ENCODE data around the gene AMHR2.
"Not testable (repeated sequence)": the region's sequence is repeated elsewhere in the genome, so short reads cannot be mapped to it uniquely, and the experiment has no call there.

AMHR2 gene

GRCh38 chr12:53414756-53415417, 8.8 kb upstream of the AMHR2 start:
- no peak for DNase-seq (ENCODE audit: extremely low read depth in 1 of 2, low read depth in 1 of 2)

GRCh38 chr12:53415752-53416389, 7.8 kb upstream of the AMHR2 start:
- DNase-seq (ENCODE audit: extremely low read depth in 1 of 2, low read depth in 1 of 2): not testable (repeated sequence)

DNA sequence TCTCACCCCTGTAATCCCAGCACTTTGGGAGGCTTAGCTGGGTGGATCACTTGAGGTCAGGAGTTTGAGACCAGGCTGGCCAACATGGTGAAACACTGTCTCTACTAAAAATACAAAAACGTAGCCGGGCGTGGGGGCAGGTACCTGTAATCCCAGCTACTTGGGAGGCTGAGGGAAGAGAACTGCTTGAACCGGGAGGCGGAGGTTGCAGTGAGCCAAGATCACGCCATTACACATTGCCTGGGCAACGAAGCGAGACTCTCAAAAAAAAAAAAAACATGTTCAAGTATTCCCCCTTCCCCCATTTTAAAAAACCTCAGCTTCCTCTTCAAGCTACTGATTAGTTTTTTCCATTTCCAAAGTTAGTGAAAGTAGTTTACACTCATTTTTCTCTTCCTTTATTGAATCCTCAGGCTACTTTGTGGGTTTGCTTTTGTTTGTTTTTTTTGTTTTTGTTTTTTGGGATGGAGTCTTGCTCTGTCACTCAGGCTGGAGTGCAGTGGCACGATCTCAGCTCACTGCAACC, 6.3 kb upstream of the AMHR2 start:
- not testable (repeated sequence) for DNase-seq (ENCODE audit: extremely low read depth in 1 of 2, low read depth in 1 of 2)

DNA sequence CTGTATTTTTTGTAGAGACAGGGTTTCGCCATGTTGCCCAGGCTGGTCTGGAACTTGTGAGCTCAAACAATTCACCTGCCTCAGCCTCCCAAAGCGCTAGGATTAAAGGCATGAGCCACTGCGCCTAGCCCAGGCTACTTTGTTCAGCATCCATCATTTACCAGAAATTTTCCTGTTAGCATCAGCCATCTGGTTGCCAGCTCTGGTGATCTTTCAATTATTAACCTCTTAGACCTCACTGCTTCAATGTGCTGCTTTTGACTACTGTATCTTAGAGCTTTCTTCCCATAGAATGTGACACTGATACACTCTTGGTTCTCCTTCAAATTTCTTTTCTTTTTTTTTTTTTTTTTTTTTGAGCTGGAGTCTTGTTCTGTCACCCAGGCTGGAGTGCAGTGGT, 5.4 kb upstream of the AMHR2 start:
- DNase-seq (ENCODE audit: extremely low read depth in 1 of 2, low read depth in 1 of 2): no peak

- DNase-seq (ENCODE audit: extremely low read depth in 1 of 2, low read depth in 1 of 2): no peak
These were observed 3.9 kb upstream of the AMHR2 start for GRCh38 chr12:53419756-53420155.

- not testable (repeated sequence) for DNase-seq (ENCODE audit: extremely low read depth in 1 of 2, low read depth in 1 of 2)
These were observed 1.4 kb upstream of the AMHR2 start for GRCh38 chr12:53422247-53422646.

GRCh38 chr12:53424626-53425514, 1.2 kb downstream of the AMHR2 start:
- no peak for DNase-seq (ENCODE audit: extremely low read depth in 1 of 2, low read depth in 1 of 2)

DNA sequence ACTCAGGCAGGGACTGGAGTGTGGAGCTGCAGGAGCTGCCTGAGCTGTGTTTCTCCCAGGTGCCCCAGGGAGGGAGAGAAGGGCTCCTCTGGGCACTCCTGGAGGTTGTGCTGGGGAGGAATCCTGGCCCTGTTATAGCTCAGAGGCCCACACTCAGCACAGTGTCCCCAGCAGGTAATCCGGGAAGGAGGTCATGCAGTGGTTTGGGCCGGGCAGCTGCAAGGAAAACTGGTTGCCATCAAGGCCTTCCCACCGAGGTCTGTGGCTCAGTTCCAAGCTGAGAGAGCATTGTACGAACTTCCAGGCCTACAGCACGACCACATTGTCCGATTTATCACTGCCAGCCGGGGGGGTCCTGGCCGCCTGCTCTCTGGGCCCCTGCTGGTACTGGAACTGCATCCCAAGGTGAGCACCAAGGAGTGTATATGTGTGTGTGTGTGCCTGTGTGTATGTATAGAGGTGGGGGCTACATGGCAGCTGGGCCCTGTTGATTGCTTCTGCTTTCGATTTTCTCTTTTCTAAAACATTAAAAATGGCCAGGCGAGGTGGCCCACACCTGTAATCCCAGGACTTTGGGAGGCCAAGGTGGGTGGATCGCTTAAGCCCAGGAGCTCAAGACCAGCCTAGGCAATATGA, 2.0 kb downstream of the AMHR2 start:
- no peak for DNase-seq (ENCODE audit: extremely low read depth in 1 of 2, low read depth in 1 of 2)

DNA sequence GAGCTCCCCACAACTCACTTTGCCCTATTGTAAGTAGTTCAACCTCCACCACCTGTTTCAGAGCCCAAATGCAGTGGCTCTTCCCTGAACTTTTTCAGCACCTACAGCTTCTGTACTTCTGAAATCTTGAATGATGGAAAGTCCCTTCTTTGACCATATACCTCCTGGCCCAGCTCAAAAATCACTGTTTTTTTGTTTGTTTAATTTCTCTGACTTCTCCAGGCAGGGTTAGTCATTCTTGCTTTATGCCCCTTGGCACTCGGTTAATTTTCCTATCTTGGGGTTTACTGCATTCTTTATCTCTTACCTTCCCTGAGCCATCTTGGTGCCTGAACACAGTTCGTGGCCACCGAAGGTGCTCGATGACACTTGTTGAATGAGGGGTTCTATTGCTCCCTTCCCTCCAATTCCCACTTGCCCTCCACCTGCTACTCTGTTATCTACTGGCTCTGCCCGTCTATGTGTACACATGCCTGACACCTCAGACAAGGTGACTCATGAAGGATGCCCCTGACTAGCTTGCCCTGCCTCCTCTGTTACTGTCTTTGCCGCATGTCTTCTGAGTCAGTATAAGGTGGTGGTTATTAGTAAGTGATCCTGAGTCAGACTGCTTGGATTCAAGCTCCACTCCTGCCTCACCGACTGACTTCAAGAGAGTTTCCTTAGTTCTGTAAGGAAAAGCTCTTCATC, 4.4 kb downstream of the AMHR2 start:
- DNase-seq (ENCODE audit: extremely low read depth in 1 of 2, low read depth in 1 of 2): no peak

GRCh38 chr12:53428741-53429140, 5.1 kb downstream of the AMHR2 start:
- DNase-seq (ENCODE audit: extremely low read depth in 1 of 2, low read depth in 1 of 2): no peak

DNA sequence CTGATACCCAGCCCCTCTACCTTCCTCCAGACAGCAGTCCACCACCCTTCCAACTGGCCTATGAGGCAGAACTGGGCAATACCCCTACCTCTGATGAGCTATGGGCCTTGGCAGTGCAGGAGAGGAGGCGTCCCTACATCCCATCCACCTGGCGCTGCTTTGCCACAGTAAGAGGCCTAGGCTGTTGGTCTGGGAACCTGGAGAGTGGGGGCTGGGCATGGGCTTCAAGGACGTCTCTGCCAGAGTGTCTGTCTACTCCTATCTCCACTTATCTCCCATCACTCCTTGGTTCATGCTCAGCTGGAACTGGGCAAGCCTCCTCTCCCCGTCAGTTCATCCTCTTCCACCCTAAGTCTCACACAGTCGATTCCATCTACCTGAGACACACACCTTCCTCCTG, 6.5 kb downstream of the AMHR2 start:
- no peak for DNase-seq (ENCODE audit: extremely low read depth in 1 of 2, low read depth in 1 of 2)

GRCh38 chr12:53431187-53431586, 7.5 kb downstream of the AMHR2 start:
- DNase-seq (ENCODE audit: extremely low read depth in 1 of 2, low read depth in 1 of 2): no peak

DNA sequence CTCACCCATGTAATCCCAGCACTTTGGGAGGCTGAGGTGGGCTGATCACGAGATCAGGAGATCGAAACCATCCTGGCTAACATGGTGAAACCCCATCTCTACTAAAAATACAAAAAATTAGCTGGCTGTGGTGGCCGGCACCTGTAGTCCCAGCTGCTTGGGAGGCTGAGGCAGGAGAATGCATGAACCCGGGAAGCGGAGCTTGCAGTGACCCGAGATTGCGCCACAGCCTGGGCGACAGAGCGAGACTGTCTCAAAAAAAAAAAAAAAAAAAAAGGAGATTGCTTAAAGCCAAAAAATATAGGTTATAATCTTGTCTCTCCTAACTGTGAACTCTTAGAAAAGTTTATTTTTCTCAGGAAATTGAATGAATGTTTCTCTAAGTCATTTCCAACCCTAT, 11.7 kb downstream of the AMHR2 start:
- not testable (repeated sequence) for DNase-seq (ENCODE audit: extremely low read depth in 1 of 2, low read depth in 1 of 2)

DNA sequence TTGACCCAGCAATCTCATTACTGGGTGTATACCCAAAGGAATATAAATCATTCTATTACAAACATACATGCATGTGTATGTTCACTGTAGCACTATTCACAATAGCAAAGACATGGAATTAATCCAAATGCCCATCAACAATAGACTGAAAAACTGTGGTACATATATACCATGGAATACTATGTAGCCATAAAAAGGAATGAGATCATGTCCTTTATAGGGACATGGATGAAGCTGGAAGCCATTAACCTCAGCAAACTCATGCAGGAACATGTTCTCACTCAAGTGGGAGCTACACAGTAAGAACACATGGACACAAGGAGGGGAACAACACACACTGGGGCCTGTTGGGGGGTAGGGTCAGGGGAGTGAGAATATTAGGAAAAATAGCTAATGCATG, 15.9 kb downstream of the AMHR2 start:
- DNase-seq (ENCODE audit: extremely low read depth in 1 of 2, low read depth in 1 of 2): not testable (repeated sequence)

DNA sequence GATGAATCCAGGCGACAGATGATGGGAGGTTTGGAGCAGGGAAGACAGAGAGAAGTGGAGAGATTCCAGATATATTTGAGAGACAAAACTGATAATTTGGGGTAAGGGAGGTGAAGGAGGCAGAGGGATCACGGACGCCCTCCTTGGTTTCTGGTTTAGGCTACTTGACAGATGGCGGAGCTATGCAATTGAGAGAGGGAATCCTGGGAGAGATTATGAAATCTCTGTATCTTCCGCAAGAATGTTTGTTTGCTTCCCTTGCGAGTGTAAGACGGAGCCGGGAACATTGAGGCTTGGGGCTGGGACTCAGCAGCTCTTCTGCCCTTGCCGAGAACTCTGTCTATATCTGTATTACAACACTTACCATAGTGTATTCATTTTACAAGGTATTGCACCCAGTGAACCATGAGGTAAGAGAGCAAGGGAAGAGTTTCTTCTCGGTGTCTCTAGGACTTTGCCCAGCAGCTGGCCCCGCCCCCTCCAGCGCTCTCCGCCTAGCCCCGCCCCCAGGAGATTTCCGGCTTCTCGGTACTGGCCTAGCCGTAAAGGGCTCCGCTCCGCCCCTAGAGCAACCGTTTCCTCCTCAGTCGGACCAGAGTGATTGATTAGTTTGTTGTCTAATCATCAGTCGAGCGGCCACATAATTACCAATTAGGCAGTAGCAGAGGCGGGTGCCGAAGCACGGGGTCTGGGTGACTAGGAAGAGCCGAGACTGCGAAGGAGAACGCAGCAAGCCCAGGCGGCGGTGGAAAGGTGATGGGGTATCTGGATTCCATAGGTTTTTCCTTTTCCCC, 17.6 kb downstream of the AMHR2 start, which contains the start of gene PRR13:
Gene PRR13, plus strand, starts transcription at position 695 of the 794 bp plus-strand sequence. CDS start 981 bp downstream, outside the sequence.
- DNase-seq (ENCODE audit: extremely low read depth in 1 of 2, low read depth in 1 of 2): peak; percentile 97

GRCh38 chr12:53443955-53444354, 20.3 kb downstream of the AMHR2 start:
- DNase-seq (ENCODE audit: extremely low read depth in 1 of 2, low read depth in 1 of 2): no peak

- not testable (repeated sequence) for DNase-seq (ENCODE audit: extremely low read depth in 1 of 2, low read depth in 1 of 2)
These were observed 21.1 kb downstream of the AMHR2 start for GRCh38 chr12:53444593-53445325.

GRCh38 chr12:53450936-53451335, 27.3 kb downstream of the AMHR2 start:
- no peak for DNase-seq (ENCODE audit: extremely low read depth in 1 of 2, low read depth in 1 of 2)

DNA sequence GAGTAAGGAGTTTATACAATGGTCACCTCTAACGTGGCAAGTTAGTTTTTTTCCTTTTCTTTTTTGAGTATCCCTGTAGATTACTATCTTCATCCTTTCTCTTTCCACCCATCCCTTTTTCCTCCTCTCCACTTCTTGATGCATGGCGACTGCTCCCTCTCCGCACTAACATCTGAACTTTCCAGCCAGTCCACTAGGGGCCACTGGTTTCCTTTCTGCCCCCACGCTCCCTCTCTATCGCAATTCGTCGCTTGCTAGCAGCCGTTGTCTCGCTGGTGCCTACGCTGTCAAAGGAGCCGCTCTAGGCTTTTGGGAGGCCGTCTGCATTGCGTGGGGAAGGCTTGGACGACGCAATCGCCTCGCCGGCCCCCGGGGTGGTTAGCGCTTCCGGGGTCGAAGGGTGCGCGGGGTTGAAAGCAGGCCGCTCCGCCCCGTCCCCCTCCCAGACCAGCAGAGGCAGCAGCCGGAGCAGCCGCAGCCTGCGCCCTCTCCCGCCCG, 28.1 kb downstream of the AMHR2 start, which contains the start of gene PCBP2:
Gene PCBP2, plus strand, starts transcription at position 442 of the 498 bp plus-strand sequence. CDS start 2,699 bp downstream, outside the sequence.
- peak; percentile 94 to 95 for DNase-seq (ENCODE audit: extremely low read depth in 1 of 2, low read depth in 1 of 2)

All from activated CD8-positive, alpha-beta memory T cell treated with anti-CD3 and anti-CD28 coated beads for 1 hour (primary cell).